Measurements from ENCODE around the gene ARHGAP24. TPM values are rescaled to one million over a fixed set of nuclear protein-coding genes. Genes with fewer than 3 reads are reported as not detected.

ARHGAP24 gene
- total and polyA plus RNA-seq, 4 donors, result 1.8 to 15.2 (median 3.3) TPM

DNA sequence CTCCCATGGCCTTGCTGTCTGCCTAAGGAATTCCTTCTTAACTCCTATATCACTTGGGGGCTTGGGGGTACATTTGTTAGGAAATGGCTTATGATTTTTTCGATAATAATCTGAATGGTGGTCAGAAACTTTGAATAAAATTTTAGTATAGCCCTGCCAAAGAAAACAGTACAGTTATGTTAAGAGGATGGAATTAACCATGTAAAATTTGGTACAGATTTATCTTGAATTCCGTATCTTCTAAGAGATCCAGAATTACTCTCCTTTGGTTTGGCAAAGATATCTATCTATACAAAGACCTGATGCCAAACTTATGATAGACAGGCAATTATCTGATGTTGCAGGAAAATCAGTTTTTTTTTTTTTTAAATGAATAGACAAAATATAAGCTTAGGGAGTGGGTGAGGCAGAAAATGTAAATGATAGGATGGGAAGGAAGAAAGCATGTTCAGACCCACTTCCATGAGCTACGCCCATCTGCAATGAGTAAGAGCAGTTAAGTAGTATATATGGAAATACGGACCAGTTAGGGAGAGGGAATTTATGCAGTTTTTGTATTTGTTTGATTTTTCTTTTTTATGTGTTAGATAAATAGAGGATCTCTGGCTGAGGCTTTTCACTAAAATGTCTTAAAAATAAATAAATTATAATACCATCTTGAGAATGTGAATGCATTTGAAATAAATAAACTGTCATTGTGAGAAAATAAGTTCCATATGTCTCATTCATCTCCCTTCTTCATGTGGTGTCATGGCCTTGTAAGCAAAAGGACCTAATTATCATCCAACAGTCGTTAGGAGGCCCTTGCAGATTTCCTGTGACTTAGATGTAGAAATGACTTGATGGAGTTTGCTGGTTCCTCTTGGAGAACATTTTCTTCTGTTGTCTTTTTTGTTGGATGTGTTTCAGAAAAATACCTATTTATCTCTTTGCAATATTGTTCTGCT, 389.6 kb downstream of the ARHGAP24 start:
- 70% methylated on average over 5 of the region's 5 CpGs for WGBS
- Histone ChIP-seq H3K4me3 (ENCODE audit: low read depth in 1 of 3, low read length in 3 of 3) (no peak overlapping the region), H3K27me3 (ENCODE audit: control insufficient read depth in 4 of 4, insufficient read depth in 4 of 4, low read length in 3 of 4) (no peaks in the 10 kb centered on the region), H3K9me3 (ENCODE audit: control insufficient read depth in 4 of 4, low read length in 3 of 4) (no peaks in the 10 kb centered on the region), H3K27ac (ENCODE audit: low read depth in 1 of 2, low read length in 2 of 2) (no peak overlapping the region), H3K4me1 (ENCODE audit: control insufficient read depth in 4 of 4, insufficient read depth in 4 of 4, low read length in 3 of 4) (no peaks in the 10 kb centered on the region), H3K36me3 (ENCODE audit: control insufficient read depth in 4 of 4, insufficient read depth in 3 of 4, low read depth in 1 of 4, low read length in 3 of 4) (no peaks in the 10 kb centered on the region), H3K9ac (ENCODE audit: low read depth in 1 of 2, low read length in 2 of 2) (no peak overlapping the region)
- TF ChIP-seq ZBTB33 (IDR thresholded peaks at IDR 0.05) (no peak), TAF1 (conservative IDR thresholded peaks at IDR 0.05) (no peak), NR2F2 (IDR thresholded peaks at IDR 0.05) (no peak), FOXA1 (IDR thresholded peaks at IDR 0.05) (no peak), EGR1 (IDR thresholded peaks at IDR 0.05; ENCODE audit: low read depth in 2 of 2) (no peak), HNF4G (IDR thresholded peaks at IDR 0.05) (no peak), RXRA (IDR thresholded peaks at IDR 0.05) (no peak), RAD21 (IDR thresholded peaks at IDR 0.05) (no peak), HNF4A (conservative IDR thresholded peaks at IDR 0.05) (no peak), YY1 (IDR thresholded peaks at IDR 0.05) (no peak), MAX (IDR thresholded peaks at IDR 0.05) (no peak), GABPA (IDR thresholded peaks at IDR 0.05 in 1 of 2, conservative IDR thresholded peaks at IDR 0.05 in 1 of 2) (no peak), FOXA2 (IDR thresholded peaks at IDR 0.05) (no peak), REST (IDR thresholded peaks at IDR 0.05) (no peak), SP1 (IDR thresholded peaks at IDR 0.05) (no peak)
- TF ChIP-seq, protein P1, sequence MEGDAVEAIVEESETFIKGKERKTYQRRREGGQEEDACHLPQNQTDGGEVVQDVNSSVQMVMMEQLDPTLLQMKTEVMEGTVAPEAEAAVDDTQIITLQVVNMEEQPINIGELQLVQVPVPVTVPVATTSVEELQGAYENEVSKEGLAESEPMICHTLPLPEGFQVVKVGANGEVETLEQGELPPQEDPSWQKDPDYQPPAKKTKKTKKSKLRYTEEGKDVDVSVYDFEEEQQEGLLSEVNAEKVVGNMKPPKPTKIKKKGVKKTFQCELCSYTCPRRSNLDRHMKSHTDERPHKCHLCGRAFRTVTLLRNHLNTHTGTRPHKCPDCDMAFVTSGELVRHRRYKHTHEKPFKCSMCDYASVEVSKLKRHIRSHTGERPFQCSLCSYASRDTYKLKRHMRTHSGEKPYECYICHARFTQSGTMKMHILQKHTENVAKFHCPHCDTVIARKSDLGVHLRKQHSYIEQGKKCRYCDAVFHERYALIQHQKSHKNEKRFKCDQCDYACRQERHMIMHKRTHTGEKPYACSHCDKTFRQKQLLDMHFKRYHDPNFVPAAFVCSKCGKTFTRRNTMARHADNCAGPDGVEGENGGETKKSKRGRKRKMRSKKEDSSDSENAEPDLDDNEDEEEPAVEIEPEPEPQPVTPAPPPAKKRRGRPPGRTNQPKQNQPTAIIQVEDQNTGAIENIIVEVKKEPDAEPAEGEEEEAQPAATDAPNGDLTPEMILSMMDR (IDR thresholded peaks at IDR 0.05; ENCODE audit: low read depth, low read length, missing input control), result no peak
- TF ChIP-seq, protein P2, sequence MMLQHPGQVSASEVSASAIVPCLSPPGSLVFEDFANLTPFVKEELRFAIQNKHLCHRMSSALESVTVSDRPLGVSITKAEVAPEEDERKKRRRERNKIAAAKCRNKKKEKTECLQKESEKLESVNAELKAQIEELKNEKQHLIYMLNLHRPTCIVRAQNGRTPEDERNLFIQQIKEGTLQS (IDR thresholded peaks at IDR 0.05), result no peak
- no peak for DNase-seq (ENCODE audit: low spot score)

Data from liver (tissue), 9 donors.